Stimulated activated naive CD4-positive, alpha-beta T cell treated with Interleukin-2 at 50 U/mL for 16 hours (primary cell): ENCODE measurements around the gene SNX11.
A peak's percentile ranks its signal among the peaks of the same experiment; 100 is the strongest.
"Not testable (repeated sequence)": the region's sequence is repeated elsewhere in the genome, so short reads cannot be mapped to it uniquely, and the experiment has no call there.

Experiments used
- DNase-seq: peaks from one replicate; lab custom pipeline; 2025; lab: John Stamatoyannopoulos, UW

The SNX11 gene, protein sequence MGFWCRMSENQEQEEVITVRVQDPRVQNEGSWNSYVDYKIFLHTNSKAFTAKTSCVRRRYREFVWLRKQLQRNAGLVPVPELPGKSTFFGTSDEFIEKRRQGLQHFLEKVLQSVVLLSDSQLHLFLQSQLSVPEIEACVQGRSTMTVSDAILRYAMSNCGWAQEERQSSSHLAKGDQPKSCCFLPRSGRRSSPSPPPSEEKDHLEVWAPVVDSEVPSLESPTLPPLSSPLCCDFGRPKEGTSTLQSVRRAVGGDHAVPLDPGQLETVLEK

GRCh38 chr17:48107137-48108055 is at the start of gene SNX11:
Gene SNX11, plus strand, starts transcription at chr17:48107766. Its CDS starts 4,278 bp downstream, at chr17:48112044.
- peak; percentile 94 for DNase-seq

DNA sequence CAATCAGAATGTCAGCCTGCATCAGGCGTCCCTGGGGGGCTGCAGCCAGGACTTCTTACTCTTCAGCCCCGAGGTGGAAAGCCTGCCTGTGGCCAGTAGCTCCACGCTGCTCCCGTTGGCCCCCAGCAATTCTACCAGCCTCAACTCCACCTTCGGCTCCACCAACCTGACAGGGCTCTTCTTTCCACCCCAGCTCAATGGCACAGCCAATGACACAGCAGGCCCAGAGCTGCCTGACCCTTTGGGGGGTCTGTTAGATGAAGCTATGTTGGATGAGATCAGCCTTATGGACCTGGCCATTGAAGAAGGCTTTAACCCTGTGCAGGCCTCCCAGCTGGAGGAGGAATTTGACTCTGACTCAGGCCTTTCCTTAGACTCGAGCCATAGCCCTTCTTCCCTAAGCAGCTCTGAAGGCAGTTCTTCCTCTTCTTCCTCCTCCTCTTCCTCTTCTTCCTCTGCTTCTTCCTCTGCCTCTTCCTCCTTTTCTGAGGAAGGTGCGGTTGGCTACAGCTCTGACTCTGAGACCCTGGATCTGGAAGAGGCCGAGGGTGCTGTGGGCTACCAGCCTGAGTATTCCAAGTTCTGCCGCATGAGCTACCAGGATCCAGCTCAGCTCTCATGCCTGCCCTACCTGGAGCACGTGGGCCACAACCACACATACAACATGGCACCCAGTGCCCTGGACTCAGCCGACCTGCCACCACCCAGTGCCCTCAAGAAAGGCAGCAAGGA is 49.0 kb upstream of the SNX11 start:
- DNase-seq, result no peak

- DNase-seq, result no peak
Measured at GRCh38 chr17:48059125-48059668, 48.4 kb upstream of the SNX11 start.

DNA sequence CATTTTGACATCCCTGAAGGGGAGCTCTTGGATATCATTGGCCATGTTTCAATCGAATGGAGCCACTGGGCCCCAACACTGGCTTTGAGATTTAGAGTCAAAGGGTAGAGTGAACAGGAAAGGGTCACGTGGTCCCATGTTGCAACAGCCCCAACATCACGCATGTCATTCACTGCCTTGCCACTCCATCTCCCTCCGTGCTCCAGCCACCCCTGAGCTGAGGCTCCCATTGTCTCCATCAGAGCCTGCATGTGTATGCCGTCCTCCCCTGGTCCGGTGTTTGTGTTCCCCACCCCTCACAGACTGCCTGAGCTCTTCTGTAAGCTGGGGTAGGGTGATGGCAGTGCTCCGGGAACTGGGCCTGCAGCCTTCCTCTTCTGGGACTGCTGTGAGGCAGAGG is 47.3 kb upstream of the SNX11 start:
- DNase-seq, result no peak

DNA sequence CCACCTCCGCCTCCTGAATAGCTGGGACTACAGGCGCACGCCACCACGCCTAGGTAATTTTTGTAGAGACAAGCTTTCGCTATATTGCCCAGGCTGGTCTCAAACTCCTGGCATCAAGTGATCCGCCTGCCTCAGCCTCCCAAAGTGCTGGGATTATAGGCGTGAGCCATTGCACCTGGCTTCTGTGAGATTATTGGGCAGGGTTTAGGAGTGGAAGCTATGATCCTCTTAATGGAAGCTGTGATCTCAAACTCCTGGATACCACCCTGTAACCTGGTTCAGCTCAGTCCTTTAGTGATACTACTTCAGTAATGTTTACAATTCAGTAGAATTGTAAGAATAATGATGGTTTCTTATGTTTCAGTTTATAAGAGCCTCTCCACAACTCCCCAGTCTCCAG is 45.3 kb upstream of the SNX11 start:
- no peak for DNase-seq

- no peak for DNase-seq
Measured at GRCh38 chr17:48064638-48065037, 42.9 kb upstream of the SNX11 start.

- DNase-seq, result no peak
Measured at GRCh38 chr17:48066192-48066591, 41.4 kb upstream of the SNX11 start.

DNA sequence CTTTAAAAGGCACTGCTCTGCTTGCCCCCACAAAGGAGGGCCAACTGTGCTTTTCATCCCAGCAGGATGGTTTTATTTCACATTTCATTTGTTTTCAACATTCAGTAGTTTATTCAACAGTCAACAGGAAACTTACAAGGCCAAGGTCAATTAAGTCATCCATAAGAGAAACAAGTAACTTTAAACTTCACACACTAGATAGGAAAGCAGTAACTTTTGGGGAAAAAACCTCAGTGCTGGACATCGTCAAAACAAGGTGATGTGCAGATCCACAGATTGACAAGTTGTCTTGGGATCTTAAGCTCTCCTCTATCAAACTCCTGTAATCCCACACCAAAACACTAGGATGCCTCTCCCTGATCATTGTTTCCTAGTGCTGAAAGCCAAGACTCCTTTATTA is 40.9 kb upstream of the SNX11 start:
- no peak for DNase-seq

GRCh38 chr17:48067245-48067644 is 40.3 kb upstream of the SNX11 start:
- DNase-seq, result no peak

GRCh38 chr17:48067808-48068207 is 39.8 kb upstream of the SNX11 start:
- not testable (repeated sequence) for DNase-seq

- no peak for DNase-seq
Measured at GRCh38 chr17:48068491-48068961, 39.0 kb upstream of the SNX11 start.

DNA sequence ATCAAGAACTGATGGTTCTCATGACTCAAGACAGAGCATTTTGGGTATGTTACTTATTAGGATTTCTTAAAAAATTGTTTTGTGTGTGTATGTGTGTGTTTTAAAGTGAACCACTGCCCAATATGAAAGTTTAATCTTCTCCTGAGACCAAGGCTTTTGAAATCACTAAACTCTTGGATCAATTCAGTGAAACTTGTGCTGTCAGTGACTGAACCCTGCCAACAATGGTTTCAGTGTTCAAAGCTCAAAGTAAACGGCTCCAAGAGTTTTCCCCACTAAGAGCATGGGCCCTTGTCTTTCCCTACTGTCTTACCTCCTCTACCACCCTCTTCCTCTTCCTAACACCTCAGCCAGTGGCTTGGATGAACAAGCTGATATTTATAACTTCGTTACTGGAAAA is 37.4 kb upstream of the SNX11 start:
- no peak for DNase-seq

GRCh38 chr17:48071654-48072053 is 35.9 kb upstream of the SNX11 start:
- DNase-seq, result no peak

DNA sequence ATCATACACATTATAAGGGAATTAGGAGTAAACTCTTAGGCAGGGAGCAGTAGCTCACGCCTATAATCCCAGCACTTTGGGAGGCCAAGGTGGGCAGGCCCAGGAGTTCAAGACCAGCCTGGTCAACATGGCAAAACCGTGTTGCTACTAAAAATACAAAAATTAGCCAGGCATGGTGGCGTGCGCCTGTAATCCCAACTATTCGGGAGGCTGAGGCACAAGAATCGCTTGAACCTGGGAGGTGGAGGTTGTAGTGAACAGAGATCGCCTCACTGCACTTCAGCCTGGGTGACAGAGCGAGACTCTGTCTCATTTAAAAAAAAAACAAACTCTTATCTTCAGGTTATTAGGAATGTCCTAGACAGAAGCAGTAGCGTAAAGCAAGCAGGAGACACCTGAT is 34.8 kb upstream of the SNX11 start:
- not testable (repeated sequence) for DNase-seq

- not testable (repeated sequence) for DNase-seq
Measured at GRCh38 chr17:48073566-48074094, 33.9 kb upstream of the SNX11 start.

- peak; percentile 67 for DNase-seq
Measured at GRCh38 chr17:48074322-48075081, 33.1 kb upstream of the SNX11 start.

DNA sequence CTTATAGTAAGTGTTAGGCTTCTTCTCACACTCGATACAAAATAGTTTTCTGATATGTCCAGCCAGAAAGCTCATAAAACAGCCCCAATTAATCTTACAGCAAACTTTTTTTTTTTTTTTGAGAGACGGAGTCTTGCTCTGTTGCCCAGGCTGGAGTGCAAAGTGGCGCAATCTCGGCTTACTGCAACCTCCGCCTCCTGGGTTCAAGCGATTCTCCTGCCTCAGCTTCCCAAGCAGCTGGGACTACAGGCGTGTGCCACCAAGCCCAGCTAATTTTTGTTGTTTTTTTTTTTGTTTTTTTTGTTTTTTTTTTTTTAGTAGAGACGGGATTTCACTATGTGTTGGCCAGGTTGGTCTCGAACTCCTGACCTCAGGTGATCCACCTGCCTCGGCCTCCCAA is 30.4 kb upstream of the SNX11 start:
- not testable (repeated sequence) for DNase-seq

GRCh38 chr17:48081858-48082257 is 25.7 kb upstream of the SNX11 start:
- no peak for DNase-seq

DNA sequence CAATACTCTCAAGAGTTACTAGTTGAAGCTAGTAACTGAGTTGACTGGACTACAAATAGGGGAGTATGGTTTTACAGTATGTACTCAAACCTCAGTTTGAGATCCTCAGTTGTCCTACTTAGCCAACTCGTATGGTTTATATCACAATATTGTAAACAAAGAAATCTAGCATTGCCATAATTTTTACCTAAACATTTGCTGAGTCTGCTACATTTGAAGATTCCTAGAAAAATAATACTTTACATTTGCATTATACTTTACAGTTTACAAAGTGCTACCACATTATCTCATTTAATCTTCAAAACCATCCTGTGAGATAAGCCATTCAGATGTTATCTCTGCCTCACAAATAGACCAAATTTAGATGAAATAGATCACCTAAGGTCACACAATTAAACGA is 22.6 kb upstream of the SNX11 start:
- DNase-seq, result no peak

- DNase-seq, result no peak
Measured at GRCh38 chr17:48093341-48094045, 14.1 kb upstream of the SNX11 start.
